GM19238 (cell line): ENCODE data around the gene RPS6KC1.
"Not testable (repeated sequence)": the region's sequence is repeated elsewhere in the genome, so short reads cannot be mapped to it uniquely, and the experiment has no call there.

Experiments
- DNase-seq: peaks from one replicate; pipeline ENCODE4 v3.0.0; 2011; ENCODE audit warnings: low spot score; ENCODE audit not compliant: insufficient read length

RPS6KC1 gene

DNA sequence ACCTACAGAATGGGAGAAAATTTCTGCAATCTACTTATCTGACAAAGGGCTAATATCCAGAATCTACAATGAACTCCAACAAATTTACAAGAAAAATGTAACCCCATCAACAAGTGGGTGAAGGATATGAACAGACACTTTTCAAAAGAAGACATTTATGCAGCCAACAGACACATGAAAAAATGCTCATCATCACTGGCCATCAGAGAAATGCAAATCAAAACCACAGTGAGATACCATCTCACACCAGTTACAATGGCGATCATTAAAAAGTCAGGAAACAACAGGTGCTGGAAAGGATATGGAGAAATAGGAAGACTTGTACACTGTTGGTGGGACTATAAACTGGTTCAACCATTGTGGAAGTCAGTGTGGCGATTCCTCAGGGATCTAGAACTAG lies 168.0 kb downstream of the RPS6KC1 start:
- not testable (repeated sequence) for DNase-seq

DNA sequence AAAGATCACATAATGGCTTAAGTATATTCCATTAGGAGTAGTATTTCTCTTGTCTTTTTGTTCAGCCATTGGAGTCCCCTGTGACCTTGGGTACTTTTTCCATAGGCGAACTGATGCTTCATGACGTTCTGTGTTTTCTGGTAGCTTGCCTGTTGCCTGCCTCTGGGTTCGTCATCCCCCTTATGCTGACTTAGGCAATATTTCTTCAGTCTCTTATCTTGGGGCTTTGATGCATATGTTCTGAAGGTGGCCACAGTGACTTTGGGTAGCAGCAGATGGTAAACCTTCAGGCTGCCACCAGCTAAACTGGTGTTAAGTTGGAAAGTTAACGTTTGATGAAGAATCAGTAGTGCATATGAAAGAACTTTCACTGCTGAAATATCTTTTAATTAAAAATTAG lies 170.2 kb downstream of the RPS6KC1 start:
- DNase-seq = no peak

DNA sequence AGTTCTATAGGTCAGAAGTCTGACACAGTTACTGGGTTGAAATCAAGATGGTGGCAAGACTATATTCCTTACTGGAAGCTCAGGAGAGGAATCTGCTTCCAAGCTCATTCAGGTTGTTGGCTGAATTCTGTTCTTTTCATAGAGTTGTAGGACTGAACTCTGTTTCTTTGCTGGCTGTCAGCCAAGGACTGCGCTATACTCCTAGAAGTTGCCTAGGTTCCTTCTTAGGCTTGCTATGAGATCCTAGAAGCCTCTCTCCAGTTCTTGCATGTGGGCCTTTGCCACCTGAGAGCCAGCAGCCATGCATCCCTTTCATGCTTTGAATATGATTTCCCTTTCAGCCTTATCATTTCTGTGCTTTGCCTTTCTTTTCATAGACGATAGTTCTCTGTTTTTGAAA lies 176.4 kb downstream of the RPS6KC1 start:
- DNase-seq = no peak

DNA sequence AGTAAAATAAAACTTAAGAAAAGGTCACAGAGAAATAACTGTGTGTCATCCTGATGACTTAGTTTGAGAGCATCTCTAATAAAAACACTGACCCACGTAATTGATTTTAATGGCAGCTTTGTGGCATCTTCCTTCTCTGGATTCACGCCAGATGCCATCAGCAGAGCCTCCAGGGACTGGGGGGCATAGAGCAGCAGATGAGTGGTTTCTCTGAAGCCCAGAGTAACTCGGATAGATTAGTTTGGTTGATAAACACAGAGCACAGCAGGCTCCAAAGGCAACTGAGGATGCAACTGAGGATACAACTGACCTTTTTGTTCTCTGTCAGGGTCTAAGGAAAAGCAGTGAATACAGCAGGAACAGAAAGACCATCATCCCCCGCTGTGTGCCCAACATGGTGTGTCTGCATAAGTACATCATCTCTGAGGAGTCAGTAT lies 180.8 kb downstream of the RPS6KC1 start:
- DNase-seq = no peak

DNA sequence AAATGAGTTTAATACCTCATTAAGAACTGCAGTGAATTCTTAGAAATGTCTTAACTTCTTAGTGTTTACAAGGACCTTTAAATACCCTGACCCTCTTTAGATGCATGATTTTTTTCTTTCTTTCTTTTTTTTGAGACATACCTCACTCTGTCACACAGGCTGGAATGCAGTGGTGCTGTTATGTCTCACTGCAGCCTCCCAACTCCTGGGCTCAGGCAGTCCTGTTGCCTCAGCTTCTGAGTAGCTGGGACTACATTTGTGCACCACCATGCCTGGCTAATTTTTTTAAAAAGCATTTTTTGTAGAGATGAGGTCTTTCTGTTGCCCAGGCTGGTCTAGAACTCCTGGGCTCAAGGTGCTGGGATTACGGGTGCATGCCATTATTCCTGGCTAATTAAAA lies 191.8 kb downstream of the RPS6KC1 start:
- no peak for DNase-seq

DNA sequence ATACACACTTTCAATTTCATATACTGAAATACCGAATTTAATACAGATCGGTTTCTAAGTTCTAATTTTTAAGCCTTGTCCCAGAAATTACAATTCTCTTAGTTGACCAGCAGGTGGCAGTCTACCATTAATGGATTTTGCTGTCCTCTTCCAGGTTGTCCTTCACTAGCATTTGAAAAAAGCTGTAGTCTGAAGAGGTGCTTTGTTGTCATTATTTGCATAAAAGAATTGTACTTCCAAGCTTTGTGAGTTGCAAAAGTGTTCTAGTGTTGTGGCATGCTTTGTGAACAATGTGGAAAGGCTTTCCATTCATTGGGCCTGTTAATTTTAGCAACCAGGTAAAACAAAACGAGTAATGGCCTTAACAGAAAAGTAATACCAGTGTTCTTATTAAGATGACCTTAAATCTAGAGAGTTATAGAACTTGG lies 193.6 kb downstream of the RPS6KC1 start:
- peak; percentile 5 for DNase-seq

DNA sequence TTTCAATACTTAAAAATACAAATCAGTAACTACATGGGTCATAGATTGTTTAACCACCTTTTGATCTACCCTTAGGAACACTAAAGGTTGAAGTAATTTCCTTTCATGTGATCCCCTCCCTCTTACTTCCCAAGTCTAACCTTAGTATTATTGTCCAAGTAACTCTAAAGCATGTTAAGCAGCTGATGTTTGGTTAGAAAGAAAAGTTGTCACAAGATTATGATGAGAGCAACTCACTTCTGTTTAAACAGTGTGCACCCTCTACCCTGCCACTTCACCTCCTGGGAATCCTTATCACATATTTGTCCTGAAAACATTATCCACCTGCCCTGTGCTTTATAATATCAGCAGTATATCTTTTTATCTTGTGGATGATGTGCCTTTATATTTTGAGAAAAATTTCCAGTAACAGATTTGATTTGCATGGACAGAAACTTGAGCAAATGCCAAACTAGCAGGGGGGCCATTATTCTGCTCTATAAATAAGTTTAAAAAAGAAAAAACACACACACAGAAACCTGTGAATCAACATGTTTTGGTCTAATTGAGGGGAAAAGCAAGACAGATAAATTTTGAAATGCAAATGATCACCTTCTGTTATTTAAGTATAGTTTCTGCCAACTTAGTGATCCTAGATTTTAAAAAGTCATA lies 194.3 kb downstream of the RPS6KC1 start:
- DNase-seq = no peak

DNA sequence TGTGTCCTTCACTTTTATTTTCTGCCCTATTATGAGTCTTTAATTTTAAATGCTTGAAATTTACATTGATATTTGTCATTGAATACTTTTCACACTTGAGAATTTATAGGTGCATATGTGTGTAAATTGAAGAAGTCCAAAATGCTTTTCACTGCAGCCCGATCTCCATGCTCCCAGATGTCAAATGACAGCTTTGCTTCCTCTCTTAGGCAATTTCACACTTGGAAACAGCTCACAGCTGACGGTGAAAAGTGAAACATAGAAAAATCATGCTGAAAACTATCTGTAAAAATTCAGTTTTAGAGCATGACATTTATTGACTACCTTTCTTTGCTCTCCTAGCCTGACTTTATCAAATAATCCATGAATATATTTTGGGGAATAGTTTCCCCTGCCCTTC lies 196.0 kb downstream of the RPS6KC1 start:
- DNase-seq = no peak

DNA sequence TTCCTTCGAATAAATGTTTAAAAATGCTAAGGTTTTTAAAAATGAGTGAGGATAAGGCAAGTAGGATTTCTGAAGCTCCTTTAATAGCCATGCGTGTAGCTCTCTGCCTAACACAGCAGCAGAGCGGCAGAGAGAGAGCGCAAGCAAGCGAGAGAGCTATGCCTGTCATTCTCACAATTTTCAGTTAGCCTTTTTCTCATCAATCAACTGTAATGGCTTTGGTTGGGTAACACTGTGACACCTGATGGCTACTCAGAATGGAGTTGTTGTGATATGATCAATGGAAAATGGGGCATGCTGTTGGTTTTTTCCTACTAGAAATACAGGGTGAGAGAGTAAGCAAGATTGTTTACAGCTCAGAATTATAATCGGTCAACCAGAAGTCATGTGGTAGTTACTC lies 198.4 kb downstream of the RPS6KC1 start:
- DNase-seq = no peak

DNA sequence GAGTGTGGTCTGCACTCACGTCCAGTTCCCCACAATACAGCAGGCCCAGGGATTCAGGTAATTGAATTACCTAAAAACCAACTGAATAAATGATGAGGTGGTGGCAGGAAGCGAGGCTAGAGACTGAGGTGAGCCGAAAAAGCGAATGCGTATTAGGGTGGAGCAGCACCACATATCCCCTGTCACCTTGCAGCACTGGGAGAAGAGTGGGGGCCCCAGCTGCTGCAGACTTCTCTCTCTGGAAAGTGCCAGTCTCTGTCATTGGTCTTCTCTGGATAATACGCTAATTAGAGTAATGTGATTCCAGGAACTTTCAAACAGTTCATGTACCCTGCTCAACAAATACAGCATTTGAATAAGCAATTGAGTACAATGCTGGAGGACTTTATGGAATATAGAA lies 199.0 kb downstream of the RPS6KC1 start:
- no peak for DNase-seq

DNA sequence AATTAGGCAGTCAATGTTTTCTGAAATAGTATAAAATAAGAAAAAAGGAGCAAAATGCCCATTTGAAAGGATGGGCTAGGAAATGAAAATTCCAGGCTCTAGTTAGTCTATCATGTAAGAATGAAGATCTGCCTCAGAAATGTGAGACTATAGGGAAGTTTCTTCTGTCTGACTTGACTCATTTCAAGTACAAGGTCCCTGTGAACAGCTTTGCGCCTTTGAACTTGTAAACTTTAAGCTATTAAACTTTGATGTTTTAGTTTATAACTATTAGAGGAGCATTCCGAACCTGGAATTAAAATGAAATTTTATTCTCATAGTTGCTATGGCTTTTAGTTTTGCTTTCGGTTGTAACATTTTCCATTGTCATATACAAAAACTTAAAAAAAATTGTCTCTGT lies 199.4 kb downstream of the RPS6KC1 start:
- no peak for DNase-seq

DNA sequence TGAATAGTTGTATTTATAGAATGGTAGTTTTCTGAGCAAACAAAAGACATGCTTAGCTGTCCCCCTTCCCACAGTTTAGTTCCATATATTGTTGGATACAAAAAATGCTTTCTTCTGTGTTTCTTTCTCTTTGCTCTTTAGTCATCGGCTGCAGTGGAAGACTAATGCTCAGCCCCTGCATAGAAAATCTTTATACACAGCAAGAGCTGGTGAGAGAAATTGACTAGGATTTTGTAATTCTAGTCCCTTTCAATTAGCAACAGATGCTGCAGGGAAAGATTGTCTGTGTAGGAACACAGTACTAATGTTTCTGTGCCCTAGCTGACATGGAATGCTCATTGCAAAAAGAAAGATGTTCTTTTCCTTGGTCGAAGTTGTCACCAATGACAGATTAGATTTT lies 200.9 kb downstream of the RPS6KC1 start:
- DNase-seq = no peak

DNA sequence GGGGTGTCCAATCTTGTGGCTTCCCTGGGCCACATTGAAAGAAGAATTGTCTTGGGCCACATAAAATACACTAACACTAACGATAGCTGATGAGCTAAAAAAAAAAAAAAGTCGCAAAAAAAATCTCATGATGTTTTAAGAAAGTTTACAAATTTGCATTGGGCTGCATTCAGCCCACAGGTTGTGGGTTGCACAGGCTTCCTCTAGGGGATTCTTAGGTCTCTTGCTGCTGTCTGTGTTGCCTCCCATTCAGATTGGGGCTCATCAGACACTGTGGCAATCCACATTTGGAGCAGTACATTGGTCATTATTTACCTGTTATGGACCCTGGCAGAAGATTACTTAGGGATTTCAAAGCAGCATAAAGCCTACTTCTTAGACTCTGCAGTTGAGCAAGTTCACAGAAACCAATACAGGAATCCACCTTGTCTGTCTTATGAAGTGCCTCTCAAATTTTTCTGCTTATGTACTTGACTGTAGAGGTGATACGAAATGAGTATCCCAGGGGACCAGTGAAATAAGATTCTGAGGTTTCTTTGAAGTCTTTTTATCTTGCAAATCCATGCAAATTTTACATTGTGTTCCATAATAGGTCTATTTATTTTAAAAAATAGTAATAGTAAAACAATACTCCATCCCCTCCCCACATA lies 205.5 kb downstream of the RPS6KC1 start:
- DNase-seq = no peak

DNA sequence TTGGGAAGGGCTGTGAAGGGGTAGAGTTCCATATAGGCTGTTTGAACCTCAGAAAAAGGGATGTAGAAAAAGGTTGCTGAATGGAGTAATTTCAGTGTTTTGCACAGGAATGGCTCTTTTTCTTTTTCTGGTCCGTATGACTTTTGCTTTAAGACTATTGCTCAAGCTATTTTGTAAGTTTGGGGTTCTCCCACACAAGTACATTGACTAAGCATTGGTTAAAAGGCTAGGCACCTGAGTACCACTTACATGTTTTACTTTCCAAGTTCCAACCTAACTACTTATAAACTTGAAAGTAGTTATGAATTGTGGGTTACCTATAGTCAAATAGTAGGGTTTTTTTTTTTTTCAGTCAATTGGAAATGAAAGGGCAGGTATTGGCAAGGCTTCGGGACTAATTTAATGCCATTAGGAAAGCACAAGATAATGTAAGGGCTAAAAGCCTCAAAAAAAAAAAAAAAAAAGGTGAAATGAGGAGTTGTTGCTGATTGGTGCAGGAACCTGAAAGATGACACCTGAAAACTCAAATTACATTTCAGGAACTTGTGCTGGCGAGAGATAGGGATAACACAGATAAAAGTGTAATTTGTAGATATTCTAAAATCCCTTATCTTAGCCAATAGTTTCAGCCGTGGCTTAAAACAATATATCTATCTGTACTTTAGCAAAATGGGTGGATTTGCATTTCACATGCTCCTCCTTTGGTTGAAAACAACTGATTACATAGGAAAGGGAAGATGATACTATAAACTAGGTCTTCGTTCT lies 209.5 kb downstream of the RPS6KC1 start:
- no peak for DNase-seq

DNA sequence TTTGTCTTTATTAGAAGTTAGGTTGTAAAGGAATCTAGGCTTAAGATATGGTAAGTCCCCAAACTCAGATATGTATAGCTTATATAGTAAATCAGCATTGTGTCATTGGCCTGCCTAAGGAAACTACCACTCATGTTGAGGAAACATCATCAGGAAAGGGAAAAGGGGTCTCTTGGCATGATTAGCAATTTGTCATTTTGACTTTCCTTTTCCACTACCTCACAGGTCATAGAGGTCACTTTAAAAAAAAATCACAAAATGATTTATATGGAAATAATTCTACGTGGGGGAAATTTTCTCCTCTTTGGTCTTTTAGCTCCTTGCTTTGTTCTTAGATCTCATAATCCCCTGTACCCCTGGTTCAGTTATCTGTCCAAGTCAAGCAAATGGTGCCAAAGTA lies 213.5 kb downstream of the RPS6KC1 start:
- DNase-seq = no peak

DNA sequence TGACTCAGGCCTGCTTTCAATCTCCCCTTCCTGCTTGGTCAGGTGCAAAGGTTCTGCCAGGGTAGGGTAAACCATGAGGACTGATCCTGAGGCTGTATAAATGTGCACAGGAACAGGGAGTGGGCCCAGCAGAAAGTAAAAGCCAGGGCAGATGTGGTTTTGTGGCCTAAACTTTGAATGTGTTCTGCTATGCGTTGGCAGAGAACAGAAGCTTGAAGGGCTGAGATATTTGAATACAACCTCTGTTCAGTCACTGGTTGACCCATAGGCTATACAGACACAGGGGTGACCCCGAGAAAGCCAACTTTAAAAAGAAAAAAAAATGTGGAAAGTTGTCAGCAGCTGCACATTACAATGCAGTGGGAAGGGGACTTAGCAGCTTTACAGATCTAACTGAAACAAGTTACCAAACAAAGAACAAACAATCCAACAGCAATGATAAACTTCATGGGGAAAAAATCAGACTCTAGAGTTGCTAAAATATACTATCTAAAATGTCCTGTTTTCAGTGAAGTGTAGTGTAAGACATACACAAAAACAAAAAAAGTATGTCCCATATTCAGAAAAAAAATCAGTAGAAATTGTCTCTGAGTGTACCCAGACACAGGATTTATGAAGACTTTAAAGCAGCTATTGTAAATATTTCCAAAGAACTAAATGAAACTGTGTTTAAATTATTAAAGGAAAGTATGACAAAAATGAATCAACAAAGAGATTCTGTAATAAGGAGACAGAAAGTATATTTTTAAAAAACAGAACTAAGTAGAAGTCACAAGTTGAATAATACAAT lies 216.1 kb downstream of the RPS6KC1 start:
- no peak for DNase-seq

DNA sequence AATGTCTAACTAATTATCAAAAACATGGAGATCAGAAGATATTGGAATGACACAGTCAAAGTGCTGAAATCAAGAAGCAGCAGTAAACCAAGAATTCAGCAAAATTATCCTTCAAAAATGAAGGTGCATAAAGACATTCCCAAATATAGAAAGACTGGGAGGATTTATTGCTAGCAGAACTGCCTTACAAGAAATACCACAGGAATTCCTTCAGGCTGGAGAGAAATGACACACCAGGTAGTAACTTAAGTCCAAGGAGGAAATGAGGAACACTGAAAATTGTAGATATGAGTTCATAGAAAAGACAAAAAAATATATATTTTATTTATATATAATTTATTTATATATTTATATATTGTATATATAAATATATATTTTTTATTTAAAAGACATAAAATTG lies 217.2 kb downstream of the RPS6KC1 start:
- DNase-seq = no peak

DNA sequence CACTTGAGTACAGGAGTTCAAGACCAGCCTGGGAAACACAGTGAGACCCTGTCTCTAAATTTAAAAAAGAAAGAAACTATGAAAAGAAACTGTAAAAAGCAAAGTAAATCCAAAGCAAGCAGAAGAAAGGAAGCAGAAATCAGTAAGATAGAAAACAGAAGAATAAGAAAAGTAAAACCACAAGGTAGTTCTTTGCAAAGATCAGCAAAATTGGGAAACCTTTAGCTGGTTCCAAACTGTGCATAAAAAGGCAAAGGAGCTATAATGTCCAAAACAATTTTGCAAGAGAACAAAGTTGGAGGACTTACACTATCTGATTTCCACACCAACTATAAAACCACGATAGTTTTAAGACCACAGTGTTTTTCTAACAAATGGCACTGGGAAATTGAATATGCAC lies 218.8 kb downstream of the RPS6KC1 start:
- DNase-seq = no peak

DNA sequence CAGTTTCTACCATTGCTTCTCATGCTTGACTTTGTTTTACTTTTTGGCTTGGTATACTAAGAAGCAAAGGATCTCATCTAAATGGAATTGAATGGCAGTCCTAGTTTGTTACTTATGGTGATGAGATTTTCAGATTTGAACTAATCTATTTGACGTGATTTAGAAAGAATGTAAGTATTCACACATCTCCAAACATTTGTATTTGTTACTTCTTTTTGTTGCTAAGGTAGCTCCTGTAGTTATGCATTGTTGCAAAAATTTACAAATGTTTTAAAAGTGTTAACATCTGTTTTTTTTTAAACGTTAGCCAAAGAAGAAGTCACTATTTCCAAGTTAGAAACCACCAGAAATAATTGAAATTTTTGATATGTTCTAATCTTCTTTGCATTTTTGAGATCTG lies 222.5 kb downstream of the RPS6KC1 start:
- no peak for DNase-seq

DNA sequence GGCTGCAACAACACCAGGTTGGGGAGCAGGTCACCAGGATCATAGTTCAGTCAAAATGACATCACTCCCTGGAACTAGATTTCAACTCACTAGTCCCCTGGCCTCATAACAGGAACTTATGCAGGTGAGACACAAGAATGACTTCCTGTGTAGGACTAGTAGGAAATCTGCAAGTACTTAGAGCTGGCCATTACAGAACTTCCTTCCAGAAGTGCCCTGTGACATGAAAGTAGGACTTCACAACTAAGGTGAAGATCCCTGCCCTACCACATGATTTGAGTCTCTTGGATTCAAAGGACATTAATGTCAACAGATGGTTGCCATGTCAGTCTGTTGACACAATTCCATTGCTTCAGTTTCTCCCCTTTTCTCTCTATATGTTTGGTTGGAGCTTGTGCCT lies 223.1 kb downstream of the RPS6KC1 start:
- no peak for DNase-seq

DNA sequence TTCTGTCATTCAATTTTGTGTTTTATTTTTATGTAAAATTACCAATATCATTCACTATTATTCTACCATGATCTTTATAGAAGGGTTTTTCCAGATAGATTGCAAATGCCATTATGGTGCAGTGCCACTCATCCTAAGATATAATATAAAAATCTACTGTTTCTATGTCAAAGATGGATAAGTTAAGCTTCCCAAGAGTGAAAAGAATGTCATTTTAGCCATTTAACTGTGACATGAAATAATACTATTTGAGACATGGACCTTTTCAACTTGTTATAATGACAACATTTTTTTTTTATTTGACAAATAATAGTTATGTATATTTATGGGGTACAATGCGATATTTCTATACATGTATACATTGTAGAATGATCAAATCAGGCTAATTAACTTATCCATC lies 224.3 kb downstream of the RPS6KC1 start:
- DNase-seq = no peak

DNA sequence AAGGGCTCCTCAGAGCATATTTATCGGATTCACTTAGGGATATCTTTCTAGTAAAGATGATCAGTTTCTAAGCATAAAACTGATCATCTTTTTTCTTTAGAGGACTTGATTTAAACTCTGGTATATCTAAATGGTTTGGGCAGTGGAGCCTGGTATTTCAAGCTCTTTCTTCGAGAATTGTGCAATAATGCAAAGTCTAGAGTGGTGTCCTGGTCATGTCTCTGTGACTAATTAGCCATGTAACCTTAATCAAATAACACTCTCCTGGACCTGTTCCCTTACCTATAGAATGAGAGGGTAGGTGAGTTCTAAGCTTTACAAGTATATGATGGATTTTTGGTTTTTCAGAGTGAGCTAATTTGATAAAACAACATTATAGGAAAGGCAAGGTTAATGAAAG lies 225.2 kb downstream of the RPS6KC1 start:
- no peak for DNase-seq
